H9 (cell line): ENCODE results near the gene COL11A1. TPM values are rescaled to one million over a fixed set of nuclear protein-coding genes. Genes with fewer than 3 reads are reported as not detected.

ENCODE experiments used
- DNase-seq: peaks from one replicate; pipeline ENCODE4 v3.0.0-alpha.2; 2017
- H2AFZ ChIP-seq: one replicate; pipeline ENCODE4 v1.6.1; 2013; ENCODE audit warnings: mild to moderate bottlenecking, low read length, control low read depth, moderate library complexity
- H2AK5ac ChIP-seq: 2 replicates; pipeline ENCODE4 v1.6.1; 2013; ENCODE audit warnings: low read length, control low read depth, mixed read lengths; ENCODE audit not compliant: insufficient read length
- H2BK120ac ChIP-seq: one replicate; pipeline ENCODE4 v1.6.1; 2013; ENCODE audit warnings: low read depth, mild to moderate bottlenecking, low read length, control low read depth, inconsistent platforms; ENCODE audit not compliant: poor library complexity, severe bottlenecking
- H2BK12ac ChIP-seq: 2 replicates; pipeline ENCODE4 v1.6.1; 2013; ENCODE audit warnings: low read length, control low read depth, mixed read lengths, low read depth; ENCODE audit not compliant: insufficient read length
- H2BK15ac ChIP-seq: 2 replicates; pipeline ENCODE4 v1.6.1; 2013; ENCODE audit warnings: low read depth, low read length, control low read depth
- H2BK20ac ChIP-seq: one replicate; pipeline ENCODE4 v1.6.1; 2013; ENCODE audit warnings: low read depth, mild to moderate bottlenecking, low read length, control low read depth, inconsistent platforms; ENCODE audit not compliant: poor library complexity, severe bottlenecking
- H2BK5ac ChIP-seq: 2 replicates; pipeline ENCODE4 v1.6.1; 2013; ENCODE audit warnings: low read length, control low read depth, mixed read lengths; ENCODE audit not compliant: insufficient read length
- H3K14ac ChIP-seq: 2 replicates; pipeline ENCODE4 v1.6.1; 2013; ENCODE audit warnings: low read length, control low read depth; ENCODE audit not compliant: insufficient read depth
- H3K18ac ChIP-seq: 2 replicates; pipeline ENCODE4 v1.6.1; 2013; ENCODE audit warnings: low read depth, mild to moderate bottlenecking, mixed read lengths, low read length, control low read depth; ENCODE audit not compliant: insufficient read length
- H3K23ac ChIP-seq: 2 replicates; pipeline ENCODE4 v1.6.1; 2013; ENCODE audit warnings: low read length, control low read depth, mixed read lengths, low read depth; ENCODE audit not compliant: insufficient read length
- H3K23me2 ChIP-seq: 2 replicates; pipeline ENCODE4 v1.6.1; 2013; ENCODE audit warnings: low read depth, mild to moderate bottlenecking, mixed read lengths, low read length, control low read depth; ENCODE audit not compliant: insufficient read length, poor library complexity, severe bottlenecking
- H3K27ac ChIP-seq: 2 replicates; pipeline ENCODE4 v1.5.1; 2013; ENCODE audit warnings: low read length, control low read depth, mixed read lengths, low read depth; ENCODE audit not compliant: insufficient read length
- H3K27me3 ChIP-seq: 2 replicates; pipeline ENCODE4 v1.6.1; 2013; ENCODE audit warnings: low read length, control low read depth, inconsistent platforms; ENCODE audit not compliant: insufficient read depth
- H3K4ac ChIP-seq: 2 replicates; pipeline ENCODE4 v1.6.1; 2013; ENCODE audit warnings: low read depth, mild to moderate bottlenecking, control low read depth, inconsistent platforms, low read length, moderate library complexity
- H3K4me1 ChIP-seq: 2 replicates; pipeline ENCODE4 v1.6.1; 2013; ENCODE audit warnings: low read length, control low read depth, inconsistent platforms; ENCODE audit not compliant: insufficient read depth
- H3K4me2 ChIP-seq: 2 replicates; pipeline ENCODE4 v1.6.1; 2013; ENCODE audit warnings: low read length, control low read depth, mixed read lengths; ENCODE audit not compliant: insufficient read length, insufficient read depth
- H3K56ac ChIP-seq: 2 replicates; pipeline ENCODE4 v1.6.1; 2013; ENCODE audit warnings: low read depth, mild to moderate bottlenecking, mixed read lengths, low read length, control low read depth; ENCODE audit not compliant: insufficient read length
- H3K79me1 ChIP-seq: 2 replicates; pipeline ENCODE4 v1.6.1; 2013; ENCODE audit warnings: low read depth, mild to moderate bottlenecking, moderate library complexity, low read length, control low read depth, inconsistent platforms; ENCODE audit not compliant: insufficient read depth, poor library complexity, severe bottlenecking
- H3K79me2 ChIP-seq: 2 replicates; pipeline ENCODE4 v1.6.1; 2013; ENCODE audit warnings: low read length, control low read depth, inconsistent platforms; ENCODE audit not compliant: insufficient read depth
- H3K9ac ChIP-seq: 2 replicates; pipeline ENCODE4 v1.6.1; 2013; ENCODE audit warnings: low read length, control low read depth, mixed read lengths; ENCODE audit not compliant: insufficient read length; ENCODE audit errors: extremely low read depth
- H3K9me3 ChIP-seq: one replicate; pipeline ENCODE4 v1.6.1; 2013; ENCODE audit warnings: low read depth, low read length, inconsistent platforms; ENCODE audit not compliant: control insufficient read depth
- H3T11ph ChIP-seq: one replicate; pipeline ENCODE4 v1.6.1; 2013; ENCODE audit warnings: mild to moderate bottlenecking, low read length, control low read depth, inconsistent platforms
- H4K20me1 ChIP-seq: one replicate; pipeline ENCODE4 v1.6.1; 2013; ENCODE audit not compliant: control insufficient read depth, insufficient read length, insufficient read depth
- H4K5ac ChIP-seq: 2 replicates; pipeline ENCODE4 v1.6.1; 2013; ENCODE audit warnings: low read depth, mild to moderate bottlenecking, mixed read lengths, low read length, control low read depth; ENCODE audit not compliant: insufficient read length
- H4K8ac ChIP-seq: replicated peaks from 2 replicates; pipeline ENCODE4 v1.6.1; 2013; ENCODE audit warnings: low read length, control low read depth, mixed read lengths, low read depth; ENCODE audit not compliant: insufficient read length
- H4K91ac ChIP-seq: 2 replicates; pipeline ENCODE4 v1.6.1; 2013; ENCODE audit warnings: low read depth, mild to moderate bottlenecking, moderate library complexity, mixed read lengths, low read length, control low read depth; ENCODE audit not compliant: insufficient read length
- H3K27ac Mint-ChIP-seq, 3 experiments: 2 replicates in 2 of 3; 3 replicates in 1 of 3; pipeline ENCODE4 v1.8.0; 2020 to 2021; ENCODE audit warnings: mixed read lengths in 3 of 3, mild to moderate bottlenecking in 1 of 3, moderate library complexity in 1 of 3
- H3K27me3 Mint-ChIP-seq: 2 replicates; pipeline ENCODE4 v1.8.0; 2021; ENCODE audit warnings: low read depth, mild to moderate bottlenecking, moderate library complexity, mixed read lengths
- H3K36me3 Mint-ChIP-seq, 3 experiments: 2 replicates in 2 of 3; 3 replicates in 1 of 3; pipeline ENCODE4 v1.8.0; 2020 to 2021; ENCODE audit warnings: low read depth in 3 of 3, mixed read lengths in 3 of 3; ENCODE audit not compliant: insufficient read depth in 1 of 3
- H3K4me1 Mint-ChIP-seq, 2 experiments: 2 replicates each; pipeline ENCODE4 v1.8.0; 2020; ENCODE audit warnings: mixed read lengths in 2 of 2
- H3K4me3 Mint-ChIP-seq, 2 experiments: 2 replicates in 1 of 2; 3 replicates in 1 of 2; pipeline ENCODE4 v1.8.0; 2020 to 2021; ENCODE audit warnings: mild to moderate bottlenecking in 2 of 2, mixed read lengths in 2 of 2, moderate library complexity in 1 of 2
- H3K9me3 Mint-ChIP-seq, 2 experiments: 2 replicates in 1 of 2; 3 replicates in 1 of 2; pipeline ENCODE4 v1.8.0; 2020; ENCODE audit warnings: mild to moderate bottlenecking in 2 of 2, mixed read lengths in 2 of 2, moderate library complexity in 1 of 2
- CTCF ChIP-seq: fragments of 200-600 bp; sonication (generic); conservative IDR thresholded peaks from 3 replicates; pipeline ENCODE4 v1.8.0; 2021; ENCODE audit warnings: antibody characterized with exemption, mild to moderate bottlenecking
- WGBS: extraction: QIAGEN DNeasy Blood & Tissue Kit; methylation state at CpG from one replicate; pipeline ENCODE4 v1.1.7; 2013; ENCODE audit warnings: missing lambda C conversion rate, low lambda C conversion rate, mixed read lengths; ENCODE audit not compliant: insufficient read length; ENCODE audit errors: extremely low coverage; 5-methylcytosine and 5-hydroxymethylcytosine counted together
- total RNA-seq: library from RNA; stranded (reverse); gene quantifications from 2 replicates; pipeline ENCODE4 v1.2.1, GENCODE V29; 2021

Gene COL11A1
- total RNA-seq, 1 experiment from 2014 or later: 7.5 TPM

- Mint-ChIP-seq H3K4me3 (no peak overlapping the region), H3K4me1 (no peaks in the 10 kb centered on the region), H3K27ac (no peak overlapping the region), H3K9me3 (no peaks in the 10 kb centered on the region), H3K36me3 (no peaks in the 10 kb centered on the region), H3K27me3 (no peaks in the 10 kb centered on the region)
- H3K23me2 ChIP-seq: no peaks in the 10 kb centered on the region
- no peak overlapping the region for H3K18ac ChIP-seq
- no peak overlapping the region for H3K4ac ChIP-seq
- no peak overlapping the region for H2BK5ac ChIP-seq
- H2BK20ac ChIP-seq: no peak overlapping the region
- no peaks in the 10 kb centered on the region for H4K20me1 ChIP-seq
- DNase-seq: no peak
- H3K14ac ChIP-seq: no peak overlapping the region
- H3K79me2 ChIP-seq: no peaks in the 10 kb centered on the region
- H3T11ph ChIP-seq: no peak overlapping the region
- no peak overlapping the region for H4K8ac ChIP-seq
- no peaks in the 10 kb centered on the region for H3K4me1 ChIP-seq
- no peak overlapping the region for H3K56ac ChIP-seq
- no peak overlapping the region for H2BK15ac ChIP-seq
- no peak overlapping the region for H3K27ac ChIP-seq
- no peak overlapping the region for H3K9ac ChIP-seq
- no CpG with 5 or more reads among the region's 2 CpGs for WGBS
- no peak for TF ChIP-seq CTCF
- H2BK12ac ChIP-seq: no peak overlapping the region
- H2AFZ ChIP-seq: no peak overlapping the region
- no peak overlapping the region for H2BK120ac ChIP-seq
- H4K5ac ChIP-seq: no peak overlapping the region
- H2AK5ac ChIP-seq: no peak overlapping the region
- H3K79me1 ChIP-seq: no peaks in the 10 kb centered on the region
- no peaks in the 10 kb centered on the region for H3K9me3 ChIP-seq
- no peak overlapping the region for H4K91ac ChIP-seq
- no peaks in the 10 kb centered on the region for H3K27me3 ChIP-seq
- H3K4me2 ChIP-seq: no peak overlapping the region
- no peak overlapping the region for H3K23ac ChIP-seq
Observed at GRCh38 chr1:102896771-102897170, 211.6 kb downstream of the COL11A1 start.
